ENCODE measurements around the gene USH2A.

USH2A gene

GRCh38 chr1:215720126-215720525 lies 703.1 kb downstream of the USH2A start:
- no peak for DNase-seq (ENCODE audit: low read depth in 1 of 2, low spot score in 1 of 2)

- no peak for DNase-seq (ENCODE audit: low read depth in 1 of 2, low spot score in 1 of 2)
Observed at GRCh38 chr1:215719552-215719951, 703.7 kb downstream of the USH2A start.

- DNase-seq (ENCODE audit: low read depth in 1 of 2, low spot score in 1 of 2) = no peak
Observed at GRCh38 chr1:215718575-215719287, 704.5 kb downstream of the USH2A start.

GRCh38 chr1:215717677-215718426 lies 705.4 kb downstream of the USH2A start:
- no peak for DNase-seq (ENCODE audit: low read depth in 1 of 2, low spot score in 1 of 2)

GRCh38 chr1:215710899-215711225 lies 712.4 kb downstream of the USH2A start:
- no peak for DNase-seq (ENCODE audit: low read depth in 1 of 2, low spot score in 1 of 2)

GRCh38 chr1:215710036-215710898 lies 713.0 kb downstream of the USH2A start:
- no peak for DNase-seq (ENCODE audit: low read depth in 1 of 2, low spot score in 1 of 2)

GRCh38 chr1:215704089-215704860 lies 719.0 kb downstream of the USH2A start:
- no peak for DNase-seq (ENCODE audit: low read depth in 1 of 2, low spot score in 1 of 2)

- no peak for DNase-seq (ENCODE audit: low read depth in 1 of 2, low spot score in 1 of 2)
Observed at GRCh38 chr1:215682232-215682631, 741.0 kb downstream of the USH2A start.

GRCh38 chr1:215681041-215681440 lies 742.2 kb downstream of the USH2A start:
- DNase-seq (ENCODE audit: low read depth in 1 of 2, low spot score in 1 of 2) = no peak

- DNase-seq (ENCODE audit: low read depth in 1 of 2, low spot score in 1 of 2) = no peak
Observed at GRCh38 chr1:215679231-215679630, 744.0 kb downstream of the USH2A start.

- no peak for DNase-seq (ENCODE audit: low read depth in 1 of 2, low spot score in 1 of 2)
Observed at GRCh38 chr1:215677112-215677511, 746.1 kb downstream of the USH2A start.

GRCh38 chr1:215673943-215674342 lies 749.3 kb downstream of the USH2A start:
- DNase-seq (ENCODE audit: low read depth in 1 of 2, low spot score in 1 of 2) = no peak

GRCh38 chr1:215672482-215672881 lies 750.8 kb downstream of the USH2A start:
- DNase-seq (ENCODE audit: low read depth in 1 of 2, low spot score in 1 of 2) = no peak

GRCh38 chr1:215669806-215670491 lies 753.3 kb downstream of the USH2A start:
- DNase-seq (ENCODE audit: low read depth in 1 of 2, low spot score in 1 of 2) = no peak

- no peak for DNase-seq (ENCODE audit: low read depth in 1 of 2, low spot score in 1 of 2)
Observed at GRCh38 chr1:215667761-215668160, 755.5 kb downstream of the USH2A start.

GRCh38 chr1:215665215-215665614 lies 758.0 kb downstream of the USH2A start:
- DNase-seq (ENCODE audit: low read depth in 1 of 2, low spot score in 1 of 2) = no peak

GRCh38 chr1:215661033-215661432 lies 762.2 kb downstream of the USH2A start:
- no peak for DNase-seq (ENCODE audit: low read depth in 1 of 2, low spot score in 1 of 2)

- no peak for DNase-seq (ENCODE audit: low read depth in 1 of 2, low spot score in 1 of 2)
Observed at GRCh38 chr1:215660259-215660658, 763.0 kb downstream of the USH2A start.

GRCh38 chr1:215657047-215657446 lies 766.2 kb downstream of the USH2A start:
- no peak for DNase-seq (ENCODE audit: low read depth in 1 of 2, low spot score in 1 of 2)

GRCh38 chr1:215652371-215652770 lies 770.9 kb downstream of the USH2A start:
- DNase-seq (ENCODE audit: low read depth in 1 of 2, low spot score in 1 of 2) = no peak

- no peak for DNase-seq (ENCODE audit: low read depth in 1 of 2, low spot score in 1 of 2)
Observed at GRCh38 chr1:215651867-215652266, 771.4 kb downstream of the USH2A start.

Data from stimulated activated CD4-positive, alpha-beta T cell treated with anti-CD3 and anti-CD28 coated beads, Interleukin-15, amount 100 ng/mL, for 1 hour (primary cell).